HG03558 (cell line): ENCODE results near the gene DLL1.

Experiments used
- ATAC-seq: cut with Tn5 transposase; IDR thresholded peaks from one replicate; pipeline ENCODE4 v1.9.1; 2021; ENCODE audit warnings: moderate number of reproducible peaks; ENCODE audit not compliant: unreplicated experiment; ENCODE audit errors: extremely low read depth

Gene DLL1

DNA sequence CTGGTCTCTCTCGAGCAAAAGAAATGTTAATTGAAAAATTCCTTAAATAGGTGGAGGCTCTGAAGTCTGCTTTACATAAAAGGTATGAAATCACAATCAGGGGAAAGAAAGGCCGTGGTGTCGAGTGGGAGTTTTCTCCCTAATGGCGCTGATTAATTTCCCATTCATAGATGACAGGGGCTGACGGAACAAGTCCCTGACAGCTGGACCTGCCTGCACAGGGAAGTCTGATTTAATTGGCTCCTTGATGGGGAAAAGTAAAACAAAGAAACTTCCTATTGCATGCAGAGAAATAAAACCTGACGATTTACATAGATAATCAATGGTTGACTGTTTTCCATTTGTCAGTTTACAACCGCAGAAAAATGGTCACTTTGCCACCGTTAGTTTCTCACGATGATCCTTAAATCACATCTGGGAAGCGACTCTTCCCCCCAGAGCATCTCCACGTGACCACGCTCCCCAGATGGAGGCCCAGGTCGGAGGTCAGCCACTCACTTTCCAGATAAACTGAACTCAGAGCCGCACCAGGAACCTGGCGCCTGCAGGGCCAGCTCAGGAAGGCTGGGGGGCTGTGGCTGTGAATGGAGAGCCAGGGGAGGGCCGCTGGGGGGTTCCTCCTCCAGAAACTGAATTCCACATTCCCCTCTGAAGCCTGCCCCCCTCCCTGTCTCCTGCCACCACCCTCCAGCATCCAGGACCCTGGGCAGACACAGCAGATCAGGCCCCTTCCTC is 55.3 kb downstream of the DLL1 start:
- no peak for ATAC-seq

GRCh38 chr6:170234419-170234818 is 56.5 kb downstream of the DLL1 start:
- no peak for ATAC-seq

- ATAC-seq, result no peak
Measured at GRCh38 chr6:170233286-170234205, 57.3 kb downstream of the DLL1 start.
